Measurements from ENCODE around the gene PWP2. TPM values are rescaled to one million over a fixed set of nuclear protein-coding genes. Genes with fewer than 3 reads are reported as not detected.

Gene PWP2
- total RNA-seq, 1 experiment from 2014 or later: 6.0 TPM

GRCh38 chr21:44089001-44089911 lies 17.9 kb upstream of the PWP2 start:
- H3K23ac ChIP-seq (ENCODE audit: insufficient read length, low read depth, low read length): no peak overlapping the region
- H4K20me1 ChIP-seq (ENCODE audit: control insufficient read depth, insufficient read depth, insufficient read length): no peaks in the 10 kb centered on the region
- H2BK5ac ChIP-seq (ENCODE audit: insufficient read length, low read length): no peak overlapping the region
- no peak for TF ChIP-seq CTCF (conservative IDR thresholded peaks at IDR 0.05)
- no peak overlapping the region for H2BK20ac ChIP-seq (ENCODE audit: low read depth, low read length, poor library complexity, severe bottlenecking)
- H2AK5ac ChIP-seq (ENCODE audit: insufficient read length, low read length): no peak overlapping the region
- no peaks in the 10 kb centered on the region for H3K79me2 ChIP-seq (ENCODE audit: insufficient read depth, low read length)
- H4K91ac ChIP-seq (ENCODE audit: insufficient read length, low read depth, low read length): no peak overlapping the region
- no peak for DNase-seq
- no peak overlapping the region for H2BK15ac ChIP-seq (ENCODE audit: low read depth, low read length)
- WGBS (ENCODE audit: extremely low coverage, insufficient read length, low lambda C conversion rate): no CpG with 5 or more reads among the region's 30 CpGs
- no peaks in the 10 kb centered on the region for H3K79me1 ChIP-seq (ENCODE audit: insufficient read depth, low read depth, low read length, poor library complexity, severe bottlenecking)
- H3K56ac ChIP-seq (ENCODE audit: insufficient read length, low read depth, low read length): no peak overlapping the region
- no peak overlapping the region for H3K4me2 ChIP-seq (ENCODE audit: insufficient read depth, insufficient read length, low read length)
- no peak overlapping the region for H3K18ac ChIP-seq (ENCODE audit: insufficient read length, low read depth, low read length)
- no peak overlapping the region for H4K5ac ChIP-seq (ENCODE audit: insufficient read length, low read depth, low read length)
- no peak overlapping the region for H3K14ac ChIP-seq (ENCODE audit: insufficient read depth, low read length)
- no peak overlapping the region for H3K4ac ChIP-seq (ENCODE audit: low read depth, low read length)
- Mint-ChIP-seq H3K27ac (peak overlapping the region in 2 of 3 experiments; percentile 3 to 11; a peak in 2 of 7 replicates), H3K4me1 (no peaks in the 10 kb centered on the region), H3K4me3 (no peak overlapping the region), H3K27me3 (ENCODE audit: low read depth) (no peaks in the 10 kb centered on the region), H3K9me3 (no peaks in the 10 kb centered on the region), H3K36me3 (ENCODE audit: insufficient read depth in 1 of 3, low read depth in 3 of 3) (peaks cover 12 to 71% (median 46%) of the 10 kb centered on the region in 3 experiments; a peak in 6 of 7 replicates)
- no peaks in the 10 kb centered on the region for H3K27me3 ChIP-seq (ENCODE audit: insufficient read depth, low read length)
- no peak overlapping the region for H2BK12ac ChIP-seq (ENCODE audit: insufficient read length, low read depth, low read length)
- no peak overlapping the region for H3K9ac ChIP-seq (ENCODE audit: extremely low read depth, insufficient read length, low read length)
- H3K4me1 ChIP-seq (ENCODE audit: insufficient read depth, low read length): no peaks in the 10 kb centered on the region
- no peaks in the 10 kb centered on the region for H3K23me2 ChIP-seq (ENCODE audit: insufficient read length, low read depth, low read length, poor library complexity, severe bottlenecking)
- H3T11ph ChIP-seq (ENCODE audit: low read length): no peak overlapping the region
- H4K8ac ChIP-seq (replicated peaks; ENCODE audit: insufficient read length, low read depth, low read length): no peak overlapping the region
- no peaks in the 10 kb centered on the region for H3K9me3 ChIP-seq (ENCODE audit: control insufficient read depth, low read depth, low read length)
- no peak overlapping the region for H2BK120ac ChIP-seq (ENCODE audit: low read depth, low read length, poor library complexity, severe bottlenecking)
- H2AFZ ChIP-seq (ENCODE audit: low read length): no peak overlapping the region
- H3K27ac ChIP-seq (ENCODE audit: insufficient read length, low read depth, low read length): no peak overlapping the region

Data from H9 (cell line).